WI38 (cell line): ENCODE data around the gene SNAPC4.

Experiments
- H3K4me3 ChIP-seq: 2 replicates; pipeline ENCODE4 v1.5.1; 2011; ENCODE audit warnings: low read depth, mild to moderate bottlenecking, control low read depth, low read length
- CTCF ChIP-seq: IDR thresholded peaks from 2 replicates; pipeline ENCODE4 v1.5.1; 2012; ENCODE audit warnings: low read depth, mild to moderate bottlenecking, control low read depth, low read length

The SNAPC4 gene

GRCh38 chr9:136361047-136361753, 38.8 kb downstream of the SNAPC4 start:
- no peak for TF ChIP-seq CTCF
- peak overlapping the region; percentile 30 for H3K4me3 ChIP-seq

GRCh38 chr9:136359774-136360718, 39.9 kb downstream of the SNAPC4 start:
- no peak overlapping the region for H3K4me3 ChIP-seq
- no peak for TF ChIP-seq CTCF

- TF ChIP-seq CTCF: no peak
- H3K4me3 ChIP-seq: no peak overlapping the region
Measured at GRCh38 chr9:136358888-136359287, 41.1 kb downstream of the SNAPC4 start.

- H3K4me3 ChIP-seq: no peak overlapping the region
- no peak for TF ChIP-seq CTCF
Measured at GRCh38 chr9:136358016-136358415, 42.0 kb downstream of the SNAPC4 start.

- TF ChIP-seq CTCF: no peak
- H3K4me3 ChIP-seq: no peak overlapping the region
Measured at GRCh38 chr9:136357202-136357725, 42.7 kb downstream of the SNAPC4 start.

GRCh38 chr9:136355616-136356557, 44.1 kb downstream of the SNAPC4 start:
- H3K4me3 ChIP-seq: no peak overlapping the region
- TF ChIP-seq CTCF: no peak
